ENCODE data around the gene MASP2. TPM values are rescaled to one million over a fixed set of nuclear protein-coding genes. Genes with fewer than 3 reads are reported as not detected.

MASP2 gene
- total and polyA plus RNA-seq, 9 of the 15 experiments (the other 6 are each of a cell fraction or from before 2014, with no cell fraction given) = 0.01 to 0.23 (median 0.06) TPM; not detected in 3

DNA sequence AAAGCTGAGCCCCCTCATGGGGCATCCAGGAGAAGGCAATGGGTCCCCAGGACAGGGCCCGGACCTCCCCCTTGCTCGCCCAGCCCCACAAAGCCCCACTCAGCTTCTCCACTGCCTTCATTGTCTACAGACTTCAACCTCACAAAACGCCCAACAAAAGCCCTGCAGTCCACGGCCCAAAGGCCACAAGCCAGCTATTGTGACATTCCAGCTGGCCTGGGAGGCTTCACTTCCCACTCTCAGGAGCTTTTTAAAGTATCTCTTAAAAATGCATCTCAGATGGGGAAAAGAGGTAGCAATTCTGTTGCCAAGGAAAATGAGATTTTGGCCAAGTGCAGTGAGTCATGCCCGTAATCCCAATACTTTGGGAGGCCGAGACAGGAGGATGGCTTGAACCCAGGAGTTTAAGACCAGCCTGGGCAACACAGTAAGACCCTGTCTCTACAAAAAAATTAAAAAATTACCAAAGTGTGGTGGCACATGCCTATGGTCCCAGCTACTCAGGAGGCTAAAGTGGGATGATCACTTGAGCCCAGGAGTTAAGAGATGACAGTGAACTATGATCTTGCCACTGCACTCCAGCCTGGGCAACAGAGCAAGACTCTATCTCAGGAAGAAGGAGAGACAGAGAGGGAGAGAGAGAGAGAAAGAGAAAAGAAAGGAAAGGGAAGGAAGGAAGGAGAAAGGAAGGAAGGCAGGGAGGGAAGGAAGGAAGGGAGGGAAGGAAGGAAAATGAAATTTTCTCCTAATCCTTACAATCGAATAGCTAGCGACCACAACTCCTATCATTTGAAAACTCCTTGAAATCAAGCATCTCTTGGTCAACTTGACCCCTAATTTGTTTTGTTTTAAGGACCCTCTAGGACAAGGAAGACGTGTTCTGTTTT is 66.0 kb downstream of the MASP2 start:
- no peak overlapping the region for H3K4me2 ChIP-seq (ENCODE audit: insufficient read depth, low read length)
- no peak for TF ChIP-seq MTA1 (IDR thresholded peaks at IDR 0.05; ENCODE audit: borderline replicate concordance)
- TF ChIP-seq, protein P1, sequence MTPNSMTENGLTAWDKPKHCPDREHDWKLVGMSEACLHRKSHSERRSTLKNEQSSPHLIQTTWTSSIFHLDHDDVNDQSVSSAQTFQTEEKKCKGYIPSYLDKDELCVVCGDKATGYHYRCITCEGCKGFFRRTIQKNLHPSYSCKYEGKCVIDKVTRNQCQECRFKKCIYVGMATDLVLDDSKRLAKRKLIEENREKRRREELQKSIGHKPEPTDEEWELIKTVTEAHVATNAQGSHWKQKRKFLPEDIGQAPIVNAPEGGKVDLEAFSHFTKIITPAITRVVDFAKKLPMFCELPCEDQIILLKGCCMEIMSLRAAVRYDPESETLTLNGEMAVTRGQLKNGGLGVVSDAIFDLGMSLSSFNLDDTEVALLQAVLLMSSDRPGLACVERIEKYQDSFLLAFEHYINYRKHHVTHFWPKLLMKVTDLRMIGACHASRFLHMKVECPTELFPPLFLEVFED (CRISPR knock-in tag; conservative IDR thresholded peaks at IDR 0.05) = 0 out of 2 replicates have a peak, but pooled peaks have one; percentile 30
- no peak for TF ChIP-seq U2AF2 (optimal IDR thresholded peaks at IDR 0.05; ENCODE audit: low read depth, low read length)
- no peak for TF ChIP-seq PCBP1 (IDR thresholded peaks at IDR 0.05; ENCODE audit: low read depth, low read length, poor library complexity, severe bottlenecking)
- TF ChIP-seq, protein P2, sequence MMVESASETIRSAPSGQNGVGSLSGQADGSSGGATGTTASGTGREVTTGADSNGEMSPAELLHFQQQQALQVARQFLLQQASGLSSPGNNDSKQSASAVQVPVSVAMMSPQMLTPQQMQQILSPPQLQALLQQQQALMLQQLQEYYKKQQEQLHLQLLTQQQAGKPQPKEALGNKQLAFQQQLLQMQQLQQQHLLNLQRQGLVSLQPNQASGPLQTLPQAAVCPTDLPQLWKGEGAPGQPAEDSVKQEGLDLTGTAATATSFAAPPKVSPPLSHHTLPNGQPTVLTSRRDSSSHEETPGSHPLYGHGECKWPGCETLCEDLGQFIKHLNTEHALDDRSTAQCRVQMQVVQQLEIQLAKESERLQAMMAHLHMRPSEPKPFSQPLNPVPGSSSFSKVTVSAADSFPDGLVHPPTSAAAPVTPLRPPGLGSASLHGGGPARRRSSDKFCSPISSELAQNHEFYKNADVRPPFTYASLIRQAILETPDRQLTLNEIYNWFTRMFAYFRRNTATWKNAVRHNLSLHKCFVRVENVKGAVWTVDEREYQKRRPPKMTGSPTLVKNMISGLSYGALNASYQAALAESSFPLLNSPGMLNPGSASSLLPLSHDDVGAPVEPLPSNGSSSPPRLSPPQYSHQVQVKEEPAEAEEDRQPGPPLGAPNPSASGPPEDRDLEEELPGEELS (CRISPR knock-in tag; IDR thresholded peaks at IDR 0.05; ENCODE audit: borderline replicate concordance) = no peak
- no peak for TF ChIP-seq NR4A1 (CRISPR knock-in tag; IDR thresholded peaks at IDR 0.05)
- TF ChIP-seq NR4A1 (tag; IDR thresholded peaks at IDR 0.05) = no peak
- no peak for TF ChIP-seq ZNF277 (CRISPR knock-in tag; IDR thresholded peaks at IDR 0.05; ENCODE audit: borderline replicate concordance)
- no peak for TF ChIP-seq PHB (CRISPR knock-in tag; IDR thresholded peaks at IDR 0.05)
- TF ChIP-seq KAT2B (IDR thresholded peaks at IDR 0.05; ENCODE audit: low read depth, low read length) = no peak
- no peak for TF ChIP-seq ZFP1 (CRISPR knock-in tag; IDR thresholded peaks at IDR 0.05)
- no peak for TF ChIP-seq XRCC4 (IDR thresholded peaks at IDR 0.05; ENCODE audit: extremely low read depth, insufficient read depth, insufficient read length)
- peak; percentile 69 for TF ChIP-seq ZNF121 (CRISPR knock-in tag; conservative IDR thresholded peaks at IDR 0.05)
- TF ChIP-seq IFI16 (CRISPR knock-in tag; IDR thresholded peaks at IDR 0.05) = no peak
- TF ChIP-seq ZNF512 (tag; IDR thresholded peaks at IDR 0.05) = peak; percentile 48; the same call in 1 of the 2 replicates
- FAIRE-seq = no peak
- H3K27ac ChIP-seq (ENCODE audit: extremely low read depth, low read depth, low read length) = no peak overlapping the region
- WGBS (ENCODE audit: insufficient coverage, low coverage, missing lambda C conversion rate) = under 1% methylated on average over 9 of the region's 9 CpGs
- ChIA-PET CTCF (ENCODE audit: low intra/inter-chr PET ratio) (no interaction called here), POLR2A (interaction anchor here (0.6 to 0.9 kb wide), 7 partner anchors 10 to 470 kb away, joined by 3 to 6 read pairs (median 3); no protein-coding TSS in a partner anchor)
- no TSS peak for BruUV-seq (replicated peaks)
- no peaks in the 10 kb centered on the region for H3K79me2 ChIP-seq (ENCODE audit: control insufficient read depth, insufficient read depth, low read length)
- H4K20me1 ChIP-seq (replicated peaks; ENCODE audit: control insufficient read depth, insufficient read depth, low read length) = no peaks in the 10 kb centered on the region
- no peak overlapping the region for H3K9ac ChIP-seq (ENCODE audit: insufficient read depth in 1 of 2, low read depth in 2 of 2, low read length in 2 of 2)
- H3K27me3 ChIP-seq (ENCODE audit: control insufficient read depth in 2 of 2, insufficient read depth in 2 of 2, low read length in 2 of 2) = peaks cover 65 to 86% of the 10 kb centered on the region in 2 experiments
- no peaks in the 10 kb centered on the region for H3K9me3 ChIP-seq (replicated peaks; ENCODE audit: control insufficient read depth, insufficient read depth, low read depth, low read length)
- no peak overlapping the region for H2AFZ ChIP-seq (ENCODE audit: low read depth, low read length)
- H3K4me3 ChIP-seq = no peak overlapping the region
- no peak for DNase-seq (ENCODE audit: extremely low read depth in 1 of 4, low spot score in 3 of 4)
- intact Hi-C loops (cut with micrococcal nuclease) (no loop called here), in situ Hi-C loops (cut with MboI) (no loop called here)
- no peaks in the 10 kb centered on the region for H3K36me3 ChIP-seq (ENCODE audit: control insufficient read depth, insufficient read depth, low read length)
- no peaks in the 10 kb centered on the region for H3K9me1 ChIP-seq (ENCODE audit: control insufficient read depth, insufficient read depth, low read length)
- ATAC-seq = no peak
- H3K4me1 ChIP-seq (replicated peaks in 1 of 2; ENCODE audit: control insufficient read depth in 2 of 2, insufficient read depth in 2 of 2, low read length in 2 of 2) = peaks cover 0 to 4% of the 10 kb centered on the region in 2 experiments; a peak in 1 of 5 replicates
